GM12891 (cell line): ENCODE results near the gene SORCS2.

Source experiments
- PAX5 ChIP-seq: IDR thresholded peaks from 2 replicates; pipeline ENCODE4 v1.6.1; 2011; ENCODE audit warnings: low read length, moderate library complexity, mild to moderate bottlenecking; ENCODE audit not compliant: insufficient read depth, severe bottlenecking
- POLR2A ChIP-seq: IDR thresholded peaks from 2 replicates; pipeline ENCODE4 v1.6.1; 2011; ENCODE audit warnings: low read depth, low read length, control low read depth
- POLR2AphosphoS5 ChIP-seq: IDR thresholded peaks from 2 replicates; pipeline ENCODE4 v1.6.1; 2011; ENCODE audit warnings: low read depth, low read length, control low read depth
- POU2F2 ChIP-seq: IDR thresholded peaks from 2 replicates; pipeline ENCODE4 v1.6.1; 2011; ENCODE audit warnings: low read depth, mild to moderate bottlenecking, control low read depth, low read length, moderate library complexity
- SPI1 ChIP-seq: IDR thresholded peaks from 2 replicates; pipeline ENCODE4 v1.6.1; 2011; ENCODE audit warnings: low read depth, low read length, control low read depth
- TAF1 ChIP-seq: IDR thresholded peaks from 2 replicates; pipeline ENCODE4 v1.6.1; 2011; ENCODE audit warnings: low read depth, low read length, control low read depth

DNA sequence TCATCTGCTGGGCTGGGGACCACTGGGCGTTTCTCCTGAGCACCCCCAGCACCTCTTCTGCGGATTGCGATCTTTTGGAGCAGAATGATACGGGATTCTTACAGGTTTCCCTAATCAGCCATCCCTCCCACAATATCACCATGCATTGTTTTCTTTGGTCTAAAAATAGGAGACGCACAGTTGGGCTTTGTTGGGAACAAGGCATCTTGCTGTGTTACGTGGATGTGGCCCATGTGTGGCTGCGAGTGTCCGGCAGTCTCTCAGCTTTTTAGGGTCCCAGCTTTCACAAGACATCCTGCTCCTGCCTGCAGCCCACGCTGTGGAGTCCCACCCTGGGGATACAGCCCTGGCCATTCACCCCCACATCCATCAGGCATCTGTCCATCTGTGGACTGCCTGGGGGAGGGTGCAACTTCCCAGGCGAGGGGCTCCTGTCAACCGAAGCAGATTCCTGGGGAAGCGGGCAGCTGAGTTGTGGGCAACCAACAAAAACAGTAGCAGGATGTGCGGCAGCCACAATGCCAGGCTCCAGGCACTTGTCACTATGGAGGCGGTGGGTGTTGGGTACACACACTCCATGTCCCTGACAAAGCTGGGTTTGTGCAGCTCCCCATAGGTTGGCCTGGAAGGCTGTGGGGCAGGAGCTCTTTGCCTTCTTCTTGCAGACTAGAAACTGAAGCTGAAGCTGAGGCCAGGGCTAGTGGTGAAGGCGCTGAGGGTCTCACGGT lies 427.9 kb downstream of the SORCS2 start:
- TF ChIP-seq POLR2A (no peak), TAF1 (no peak), POLR2AphosphoS5 (no peak), SPI1 (no peak), POU2F2 (no peak), PAX5 (no peak)
